ENCODE data around the gene LRIT1. TPM values are rescaled to one million over a fixed set of nuclear protein-coding genes. Genes with fewer than 3 reads are reported as not detected.

The LRIT1 gene
- total and polyA plus RNA-seq, 2 of the 8 experiments (the other 6 are each of a cell fraction or from before 2014, with no cell fraction given): 0.03 TPM; not detected in 1

DNA sequence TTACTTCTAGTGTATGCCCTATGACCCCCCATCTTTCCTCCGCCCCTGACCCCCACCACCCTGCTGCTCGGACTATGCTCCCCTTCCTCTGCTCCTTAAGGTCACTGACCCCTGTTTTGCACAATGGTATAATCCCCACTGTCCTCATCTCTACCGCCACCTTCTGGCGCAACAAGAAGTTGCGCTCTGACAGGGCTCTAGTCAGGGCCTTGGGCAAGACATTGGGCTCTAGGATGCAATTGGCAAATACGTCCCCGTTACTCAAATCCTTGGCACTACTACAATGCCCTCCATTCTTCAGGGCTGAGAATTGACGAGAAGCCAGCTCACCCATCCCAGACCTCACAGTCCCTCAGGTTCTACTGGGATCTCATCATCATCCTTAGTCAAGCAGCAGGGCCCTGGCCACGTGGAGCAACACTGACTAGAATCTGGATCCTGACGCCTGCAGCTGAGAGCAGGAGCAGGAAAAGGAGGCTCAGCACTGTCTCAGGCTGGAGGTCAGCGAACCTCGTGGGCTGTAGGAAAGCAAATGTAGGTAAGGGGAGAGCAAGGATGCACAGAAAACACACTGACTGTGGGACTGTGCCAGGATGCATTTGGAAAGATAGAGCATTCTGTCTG is 26.6 kb downstream of the LRIT1 start:
- Histone ChIP-seq H3K56ac (replicated peaks; ENCODE audit: insufficient read length, low read depth, low read length) (no peak overlapping the region), H3K4ac (replicated peaks; ENCODE audit: insufficient read length, low read depth, low read length) (no peak overlapping the region), H2BK12ac (ENCODE audit: low read depth, low read length) (no peak overlapping the region), H3K79me1 (ENCODE audit: low read depth, low read length) (no peaks in the 10 kb centered on the region), H4K20me1 (replicated peaks in 1 of 2; ENCODE audit: control insufficient read depth in 1 of 2, insufficient read depth in 2 of 2, low read length in 2 of 2) (no peaks in the 10 kb centered on the region), H3K27ac (ENCODE audit: low read depth, low read length) (no peak overlapping the region), H3K9ac (replicated peaks in 1 of 4; ENCODE audit: extremely low read depth in 1 of 4, low read depth in 3 of 4, low read length in 3 of 4) (no peak overlapping the region), H3K23ac (ENCODE audit: insufficient read length) (no peak overlapping the region), H2AFZ (ENCODE audit: low read length) (no peak overlapping the region), H2BK5ac (ENCODE audit: low read depth, low read length) (no peak overlapping the region), H3K18ac (ENCODE audit: extremely low read depth, low read length) (no peak overlapping the region), H4K8ac (ENCODE audit: extremely low read depth, insufficient read depth, low read length) (no peak overlapping the region; the same call in 1 of the 2 replicates), H3K14ac (ENCODE audit: insufficient read length) (no peak overlapping the region), H3K9me3 (ENCODE audit: insufficient read depth in 2 of 2, low read depth in 1 of 2, low read length in 1 of 2) (no peaks in the 10 kb centered on the region), H3K23me2 (ENCODE audit: low read depth, low read length) (no peaks in the 10 kb centered on the region), H4K91ac (replicated peaks; ENCODE audit: insufficient read length, low read length) (no peak overlapping the region), H3K4me3 (ENCODE audit: extremely low read depth in 1 of 4, insufficient read depth in 2 of 4, low read depth in 3 of 4, low read length in 4 of 4) (no peak overlapping the region), H3K4me1 (replicated peaks in 1 of 4; ENCODE audit: control insufficient read depth in 3 of 4, insufficient read depth in 4 of 4, low read length in 3 of 4) (peaks cover 0 to 4% (median 0%) of the 10 kb centered on the region in 4 experiments; a peak in 1 of 7 replicates), H3K4me2 (ENCODE audit: insufficient read depth in 1 of 2, low read depth in 2 of 2, low read length in 2 of 2) (no peak overlapping the region), H3K36me3 (ENCODE audit: control insufficient read depth in 2 of 4, insufficient read depth in 4 of 4, low read length in 3 of 4) (no peaks in the 10 kb centered on the region), H2BK15ac (ENCODE audit: low read length) (no peak overlapping the region), H2BK120ac (replicated peaks; ENCODE audit: low read depth, low read length) (no peak overlapping the region), H2BK20ac (ENCODE audit: low read length) (no peak overlapping the region), H2AK5ac (ENCODE audit: low read depth, low read length) (no peak overlapping the region), H4K5ac (ENCODE audit: insufficient read length, low read depth, low read length) (no peak overlapping the region), H3K79me2 (ENCODE audit: control insufficient read depth in 1 of 2, insufficient read depth in 2 of 2, low read length in 2 of 2) (no peaks in the 10 kb centered on the region), H3K27me3 (replicated peaks in 1 of 4; ENCODE audit: control insufficient read depth in 3 of 4, extremely low read depth in 1 of 4, insufficient read depth in 3 of 4, low read length in 3 of 4) (no peaks in the 10 kb centered on the region)
- DNase-seq (ENCODE audit: low read depth in 1 of 2, low spot score in 2 of 2) (peak; percentile 57 to 84), FAIRE-seq (peak; percentile 89)
- POLR2A ChIA-PET (ENCODE audit: partially characterized antibody): interaction anchor here (1.0 to 1.2 kb wide), 3 partner anchors 36 to 76 kb away, joined by 3 read pairs; partner anchors contain the start of gene GHITM
- CTCF ChIA-PET (ENCODE audit: partially characterized antibody): interaction anchor here (0.6 to 8.8 kb wide), 51 partner anchors 10 to 501 kb away, joined by 3 to 113 read pairs (median 4); partner anchors contain the start of genes CDHR1, LRIT1, LRIT2 and RGR
- WGBS, 2 experiments (ENCODE audit: extremely low coverage in 1 of 2, insufficient coverage in 1 of 2, insufficient read length in 1 of 2, insufficient replicate concordance in 2 of 2, low coverage in 1 of 2, low lambda C conversion rate in 2 of 2, missing lambda C conversion rate in 1 of 2): 61% methylated on average over 11 of the region's 12 CpGs; no CpG with 5 or more reads in 1 of the 2 experiments
- TF ChIP-seq TAF7 (optimal IDR thresholded peaks at IDR 0.05; ENCODE audit: borderline replicate concordance, low read depth, low read length): no peak
